BJ (cell line): Measurements from ENCODE around the gene BORCS6. TPM values are rescaled to one million over a fixed set of nuclear protein-coding genes. Genes with fewer than 3 reads are reported as not detected.
"Not testable (repeated sequence)": the region's sequence is repeated elsewhere in the genome, so short reads cannot be mapped to it uniquely, and the experiment has no call there.

ENCODE experiments used
- CTCF ChIA-PET: fragments of 350-600 bp; formaldehyde crosslinking; extraction: SDS; loops from one replicate; lab custom pipeline; 2021; ENCODE audit warnings: antibody characterized with exemption, inconsistent platforms; lab: Yijun Ruan, JAX
- POLR2A ChIA-PET: fragments of 300-600 bp; sonication (Branson Sonifier 250); formaldehyde crosslinking; extraction: SDS; loops from one replicate; lab custom pipeline; 2021; ENCODE audit warnings: antibody characterized with exemption; lab: Charles Lee
- DNase-seq: peaks from one replicate; pipeline ENCODE4 v3.0.0-alpha.2; 2011; ENCODE audit warnings: low read depth
- H3K27me3 ChIP-seq: 2 replicates; pipeline ENCODE4 v1.6.0; 2011; ENCODE audit warnings: low read length; ENCODE audit not compliant: control insufficient read depth, insufficient read depth
- H3K36me3 ChIP-seq: 2 replicates; pipeline ENCODE4 v1.5.1; 2011; ENCODE audit warnings: low read length; ENCODE audit not compliant: control insufficient read depth, insufficient read depth
- H3K4me3 ChIP-seq: 2 replicates; pipeline ENCODE4 v1.5.1; 2011; ENCODE audit warnings: low read depth, mild to moderate bottlenecking, control low read depth, low read length
- polyA plus RNA-seq: library from polyadenylated mRNA; depleted of rRNA; stranded (reverse); fragments of >200 nt; gene quantifications from 2 replicates; pipeline ENCODE4 v1.2.3, GENCODE V29; 2011
- TF ChIP-seq, protein P1 (sequence below): IDR thresholded peaks from 2 replicates; pipeline ENCODE4 v1.5.1; 2011; ENCODE audit warnings: low read depth, mild to moderate bottlenecking, control low read depth, inconsistent platforms, low read length, moderate library complexity; ENCODE audit not compliant: insufficient read depth

BORCS6 gene
- polyA plus RNA-seq, 1 experiment: 4.5 TPM

GRCh38 chr17:8173056-8173870 is 16.7 kb downstream of the BORCS6 start:
- Histone ChIP-seq H3K36me3 (no peaks in the 10 kb centered on the region), H3K27me3 (no peaks in the 10 kb centered on the region), H3K4me3 (peak overlapping the region; percentile 50)
- DNase-seq: peak; percentile 81
- ChIA-PET POLR2A (interaction anchor here (0.5 to 1.2 kb wide), 8 partner anchors 10 to 694 kb away, joined by 3 to 10 read pairs (median 4); partner anchors contain the start of genes BORCS6 and ZBTB4), CTCF (interaction anchor here (0.9 to 1.3 kb wide), 4 partner anchors 10 to 485 kb away, joined by 3 to 5 read pairs (median 3); partner anchors contain the start of genes VAMP2 and WRAP53)
- TF ChIP-seq, protein P1, sequence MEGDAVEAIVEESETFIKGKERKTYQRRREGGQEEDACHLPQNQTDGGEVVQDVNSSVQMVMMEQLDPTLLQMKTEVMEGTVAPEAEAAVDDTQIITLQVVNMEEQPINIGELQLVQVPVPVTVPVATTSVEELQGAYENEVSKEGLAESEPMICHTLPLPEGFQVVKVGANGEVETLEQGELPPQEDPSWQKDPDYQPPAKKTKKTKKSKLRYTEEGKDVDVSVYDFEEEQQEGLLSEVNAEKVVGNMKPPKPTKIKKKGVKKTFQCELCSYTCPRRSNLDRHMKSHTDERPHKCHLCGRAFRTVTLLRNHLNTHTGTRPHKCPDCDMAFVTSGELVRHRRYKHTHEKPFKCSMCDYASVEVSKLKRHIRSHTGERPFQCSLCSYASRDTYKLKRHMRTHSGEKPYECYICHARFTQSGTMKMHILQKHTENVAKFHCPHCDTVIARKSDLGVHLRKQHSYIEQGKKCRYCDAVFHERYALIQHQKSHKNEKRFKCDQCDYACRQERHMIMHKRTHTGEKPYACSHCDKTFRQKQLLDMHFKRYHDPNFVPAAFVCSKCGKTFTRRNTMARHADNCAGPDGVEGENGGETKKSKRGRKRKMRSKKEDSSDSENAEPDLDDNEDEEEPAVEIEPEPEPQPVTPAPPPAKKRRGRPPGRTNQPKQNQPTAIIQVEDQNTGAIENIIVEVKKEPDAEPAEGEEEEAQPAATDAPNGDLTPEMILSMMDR: no peak

- CTCF ChIA-PET, POLR2A ChIA-PET, H3K27me3 ChIP-seq, H3K4me3 ChIP-seq, H3K36me3 ChIP-seq, DNase-seq: not testable (repeated sequence)
Measured at GRCh38 chr17:8170186-8170585, 19.8 kb downstream of the BORCS6 start.

- H3K27me3 ChIP-seq: no peaks in the 10 kb centered on the region
- CTCF ChIA-PET: no interaction called here
- no peak overlapping the region for H3K4me3 ChIP-seq
- TF ChIP-seq, protein P1: no peak
- POLR2A ChIA-PET: no interaction called here
- H3K36me3 ChIP-seq: no peaks in the 10 kb centered on the region
- no peak for DNase-seq
Measured at GRCh38 chr17:8167526-8167925, 22.5 kb downstream of the BORCS6 start.

GRCh38 chr17:8166731-8167130 is 23.2 kb downstream of the BORCS6 start:
- H3K36me3 ChIP-seq: no peaks in the 10 kb centered on the region
- H3K27me3 ChIP-seq: no peaks in the 10 kb centered on the region
- DNase-seq: no peak
- H3K4me3 ChIP-seq: no peak overlapping the region
- POLR2A ChIA-PET: no interaction called here
- CTCF ChIA-PET: no interaction called here
- TF ChIP-seq, protein P1: no peak

DNA sequence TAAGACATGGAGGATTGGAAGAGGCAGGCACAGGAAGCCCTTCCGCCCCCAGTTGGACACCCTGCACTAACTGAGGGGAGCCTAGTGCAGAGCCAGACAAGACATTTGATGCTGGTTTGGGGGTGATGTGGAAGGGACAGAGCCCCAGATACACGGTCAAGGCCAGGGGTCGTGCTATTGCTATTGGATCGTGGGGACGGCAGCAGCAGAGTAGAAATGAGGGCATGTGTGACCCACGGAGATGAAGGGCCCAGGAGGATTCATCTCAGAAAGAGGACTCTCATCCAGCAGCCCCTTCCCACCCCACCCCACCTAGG is 25.2 kb downstream of the BORCS6 start:
- TF ChIP-seq, protein P1: no peak
- H3K36me3 ChIP-seq: peaks cover 6% of the 10 kb centered on the region
- no peak for DNase-seq
- H3K27me3 ChIP-seq: no peaks in the 10 kb centered on the region
- ChIA-PET CTCF (interaction anchor here (0.7 to 1.1 kb wide), 2 partner anchors 11 to 46 kb away, joined by 3 to 6 read pairs; partner anchors contain the start of genes ALOXE3 and TMEM107), POLR2A (no interaction called here)
- no peak overlapping the region for H3K4me3 ChIP-seq
